ENCODE data around the gene IL1RL2.

IL1RL2 gene

GRCh38 chr2:102267774-102268173 is 81.0 kb downstream of the IL1RL2 start:
- Histone ChIP-seq H3K36me3 (ENCODE audit: insufficient read depth) (no peaks in the 10 kb centered on the region), H3K9ac (no peak overlapping the region), H2AFZ (ENCODE audit: low read depth) (no peak overlapping the region), H3K4me2 (no peak overlapping the region), H3K4me1 (ENCODE audit: low read depth, poor library complexity, severe bottlenecking) (no peaks in the 10 kb centered on the region), H3K79me2 (ENCODE audit: insufficient read depth, low read depth) (no peaks in the 10 kb centered on the region), H3K27me3 (ENCODE audit: insufficient read depth, low read depth) (no peaks in the 10 kb centered on the region), H4K20me1 (ENCODE audit: insufficient read depth) (no peaks in the 10 kb centered on the region), H3K27ac (no peak overlapping the region), H3K4me3 (IDR thresholded peaks at IDR 0.05; ENCODE audit: insufficient read depth, low read depth, low read length) (no peak overlapping the region)
- TF ChIP-seq CTCF (conservative IDR thresholded peaks at IDR 0.05; ENCODE audit: low read depth, low read length) = no peak

DNA sequence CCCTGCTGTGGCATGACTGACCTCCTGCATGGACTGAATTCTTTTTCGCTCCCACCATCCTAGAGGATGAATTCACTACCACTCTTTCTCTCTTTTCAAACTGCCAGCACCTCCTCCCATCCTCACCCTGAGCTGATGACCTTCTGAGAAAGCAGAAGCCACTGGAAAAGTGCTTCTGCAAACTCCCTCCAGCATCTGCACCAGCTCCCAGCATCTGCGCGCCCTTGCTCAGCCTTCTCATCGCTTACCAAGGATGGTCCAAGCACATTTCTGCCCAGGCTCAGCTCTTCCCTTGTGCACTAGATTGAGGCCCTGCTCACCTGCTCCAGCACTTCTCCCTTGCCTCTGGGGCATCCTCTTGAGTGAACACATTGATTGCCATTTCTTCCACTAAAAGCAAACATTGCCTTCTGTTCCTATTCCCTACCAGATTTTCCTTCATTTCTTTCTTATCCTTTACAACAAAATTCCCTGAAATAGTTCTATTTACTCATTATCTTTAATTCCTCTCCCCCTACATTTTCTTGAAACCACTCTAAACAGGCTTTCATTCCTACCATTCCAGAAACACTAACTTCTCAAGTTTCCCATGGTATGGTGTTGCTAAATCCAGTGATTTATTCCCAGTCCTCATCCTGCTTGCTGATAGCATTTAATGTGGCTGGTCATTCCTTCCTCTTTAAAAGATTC is 81.8 kb downstream of the IL1RL2 start:
- Histone ChIP-seq H3K4me2 (no peak overlapping the region), H2AFZ (ENCODE audit: low read depth) (no peak overlapping the region), H4K20me1 (ENCODE audit: insufficient read depth) (no peaks in the 10 kb centered on the region), H3K27ac (no peak overlapping the region), H3K4me1 (ENCODE audit: low read depth, poor library complexity, severe bottlenecking) (no peaks in the 10 kb centered on the region), H3K79me2 (ENCODE audit: insufficient read depth, low read depth) (no peaks in the 10 kb centered on the region), H3K27me3 (ENCODE audit: insufficient read depth, low read depth) (no peaks in the 10 kb centered on the region), H3K36me3 (ENCODE audit: insufficient read depth) (no peaks in the 10 kb centered on the region), H3K4me3 (IDR thresholded peaks at IDR 0.05; ENCODE audit: insufficient read depth, low read depth, low read length) (no peak overlapping the region), H3K9ac (no peak overlapping the region)
- TF ChIP-seq CTCF (conservative IDR thresholded peaks at IDR 0.05; ENCODE audit: low read depth, low read length) = no peak

DNA sequence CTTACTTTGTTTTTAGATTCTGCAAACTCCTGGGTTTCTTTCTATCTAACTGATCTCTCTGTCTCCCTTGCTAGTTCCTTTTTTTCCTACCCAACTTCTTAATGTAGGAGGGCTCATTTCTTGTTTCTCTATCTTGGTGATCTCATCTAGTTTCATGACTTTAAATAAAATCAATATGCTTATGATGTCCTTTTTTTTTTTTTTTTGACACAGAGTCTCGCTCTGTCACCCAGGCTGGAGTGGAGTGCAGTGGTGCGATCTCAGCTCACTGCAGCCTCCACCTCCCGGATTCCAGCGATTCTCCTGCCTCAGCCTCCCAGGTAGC is 82.3 kb downstream of the IL1RL2 start:
- no peaks in the 10 kb centered on the region for H3K36me3 ChIP-seq (ENCODE audit: insufficient read depth)
- no peak for TF ChIP-seq CTCF (conservative IDR thresholded peaks at IDR 0.05; ENCODE audit: low read depth, low read length)
- no peaks in the 10 kb centered on the region for H3K79me2 ChIP-seq (ENCODE audit: insufficient read depth, low read depth)
- no peak overlapping the region for H3K4me3 ChIP-seq (IDR thresholded peaks at IDR 0.05; ENCODE audit: insufficient read depth, low read depth, low read length)
- no peak overlapping the region for H3K9ac ChIP-seq
- no peak overlapping the region for H2AFZ ChIP-seq (ENCODE audit: low read depth)
- no peaks in the 10 kb centered on the region for H3K27me3 ChIP-seq (ENCODE audit: insufficient read depth, low read depth)
- no peak overlapping the region for H3K27ac ChIP-seq
- H3K4me2 ChIP-seq = no peak overlapping the region
- H4K20me1 ChIP-seq (ENCODE audit: insufficient read depth) = no peaks in the 10 kb centered on the region
- no peaks in the 10 kb centered on the region for H3K4me1 ChIP-seq (ENCODE audit: low read depth, poor library complexity, severe bottlenecking)

DNA sequence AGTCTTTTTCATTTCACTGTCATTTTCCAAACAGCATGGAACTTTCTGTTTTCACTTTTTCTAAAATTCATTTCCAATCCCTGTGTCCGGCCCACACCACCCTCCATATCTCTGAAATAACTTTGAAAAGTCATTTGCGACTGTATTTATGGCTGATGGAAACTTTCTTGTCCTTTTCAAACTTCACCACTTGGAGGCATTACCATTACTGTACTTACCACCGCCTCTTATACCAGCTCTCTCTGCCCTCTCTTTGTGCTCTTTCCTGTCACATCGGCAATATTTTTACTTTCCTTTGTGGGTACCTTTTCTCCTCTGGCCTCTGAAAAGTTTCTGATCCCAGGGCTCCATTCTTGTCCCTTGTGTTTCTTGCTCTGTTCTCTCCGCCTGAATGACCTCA is 85.0 kb downstream of the IL1RL2 start:
- H3K79me2 ChIP-seq (ENCODE audit: insufficient read depth, low read depth) = no peaks in the 10 kb centered on the region
- no peaks in the 10 kb centered on the region for H3K4me1 ChIP-seq (ENCODE audit: low read depth, poor library complexity, severe bottlenecking)
- no peaks in the 10 kb centered on the region for H4K20me1 ChIP-seq (ENCODE audit: insufficient read depth)
- TF ChIP-seq CTCF (conservative IDR thresholded peaks at IDR 0.05; ENCODE audit: low read depth, low read length) = no peak
- no peaks in the 10 kb centered on the region for H3K27me3 ChIP-seq (ENCODE audit: insufficient read depth, low read depth)
- no peak overlapping the region for H3K9ac ChIP-seq
- H2AFZ ChIP-seq (ENCODE audit: low read depth) = no peak overlapping the region
- H3K36me3 ChIP-seq (ENCODE audit: insufficient read depth) = no peaks in the 10 kb centered on the region
- no peak overlapping the region for H3K4me2 ChIP-seq
- no peak overlapping the region for H3K27ac ChIP-seq
- H3K4me3 ChIP-seq (IDR thresholded peaks at IDR 0.05; ENCODE audit: insufficient read depth, low read depth, low read length) = no peak overlapping the region
